DOHH2 (cell line): Measurements from ENCODE around the gene PDZK1IP1.

Experiments
- CTCF ChIP-seq: fragments of 200-600 bp; sonication (generic); IDR thresholded peaks from one replicate; pipeline ENCODE4 v1.5.1; 2014; ENCODE audit warnings: antibody characterized with exemption, mild to moderate bottlenecking, low read depth, low read length; ENCODE audit not compliant: poor library complexity, severe bottlenecking
- EZH2phosphoT487 ChIP-seq: fragments of 200-600 bp; sonication (generic); IDR thresholded peaks from 2 replicates; pipeline ENCODE4 v1.6.1; 2017; ENCODE audit warnings: borderline replicate concordance, mild to moderate bottlenecking, antibody characterized with exemption, low read length, moderate library complexity, mixed read lengths

GRCh38 chr1:47208374-47208850 lies 18.6 kb upstream of the PDZK1IP1 start:
- TF ChIP-seq EZH2phosphoT487 (no peak), CTCF (no peak)
